ENCODE data around the gene LATS1.
A peak's percentile ranks its signal among the peaks of the same experiment; 100 is the strongest.

The LATS1 gene

DNA sequence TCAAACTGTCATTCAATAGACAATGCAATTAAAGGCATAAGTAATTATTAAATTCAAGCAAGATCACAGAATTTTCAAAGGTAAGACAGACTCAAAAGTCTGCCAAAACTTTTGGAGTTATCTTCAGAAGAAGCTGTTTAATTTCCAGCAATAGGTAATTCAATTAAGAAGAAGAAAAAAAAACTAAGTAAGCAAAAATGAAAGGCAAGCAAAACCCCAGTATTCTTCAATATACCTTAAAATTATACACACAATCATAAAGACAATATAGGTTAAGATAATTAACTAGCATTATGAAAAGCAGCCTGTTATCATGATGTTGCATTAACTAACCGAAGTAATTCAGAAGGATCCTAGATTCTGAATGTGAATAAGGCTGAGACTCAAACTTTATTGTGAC, 3.5 kb downstream of the LATS1 start:
- TF ChIP-seq, protein P1, sequence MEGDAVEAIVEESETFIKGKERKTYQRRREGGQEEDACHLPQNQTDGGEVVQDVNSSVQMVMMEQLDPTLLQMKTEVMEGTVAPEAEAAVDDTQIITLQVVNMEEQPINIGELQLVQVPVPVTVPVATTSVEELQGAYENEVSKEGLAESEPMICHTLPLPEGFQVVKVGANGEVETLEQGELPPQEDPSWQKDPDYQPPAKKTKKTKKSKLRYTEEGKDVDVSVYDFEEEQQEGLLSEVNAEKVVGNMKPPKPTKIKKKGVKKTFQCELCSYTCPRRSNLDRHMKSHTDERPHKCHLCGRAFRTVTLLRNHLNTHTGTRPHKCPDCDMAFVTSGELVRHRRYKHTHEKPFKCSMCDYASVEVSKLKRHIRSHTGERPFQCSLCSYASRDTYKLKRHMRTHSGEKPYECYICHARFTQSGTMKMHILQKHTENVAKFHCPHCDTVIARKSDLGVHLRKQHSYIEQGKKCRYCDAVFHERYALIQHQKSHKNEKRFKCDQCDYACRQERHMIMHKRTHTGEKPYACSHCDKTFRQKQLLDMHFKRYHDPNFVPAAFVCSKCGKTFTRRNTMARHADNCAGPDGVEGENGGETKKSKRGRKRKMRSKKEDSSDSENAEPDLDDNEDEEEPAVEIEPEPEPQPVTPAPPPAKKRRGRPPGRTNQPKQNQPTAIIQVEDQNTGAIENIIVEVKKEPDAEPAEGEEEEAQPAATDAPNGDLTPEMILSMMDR (IDR thresholded peaks at IDR 0.05), result no peak
- Mint-ChIP-seq H3K9me3 (no peaks in the 10 kb centered on the region), H3K4me1 (peaks cover 35% of the 10 kb centered on the region), H3K27ac (no peak overlapping the region), H3K27me3 (ENCODE audit: low read depth, poor library complexity) (no peaks in the 10 kb centered on the region), H3K4me3 (no peak overlapping the region), H3K36me3 (ENCODE audit: low read depth) (peaks cover 36% of the 10 kb centered on the region)
- DNase-seq, result no peak

DNA sequence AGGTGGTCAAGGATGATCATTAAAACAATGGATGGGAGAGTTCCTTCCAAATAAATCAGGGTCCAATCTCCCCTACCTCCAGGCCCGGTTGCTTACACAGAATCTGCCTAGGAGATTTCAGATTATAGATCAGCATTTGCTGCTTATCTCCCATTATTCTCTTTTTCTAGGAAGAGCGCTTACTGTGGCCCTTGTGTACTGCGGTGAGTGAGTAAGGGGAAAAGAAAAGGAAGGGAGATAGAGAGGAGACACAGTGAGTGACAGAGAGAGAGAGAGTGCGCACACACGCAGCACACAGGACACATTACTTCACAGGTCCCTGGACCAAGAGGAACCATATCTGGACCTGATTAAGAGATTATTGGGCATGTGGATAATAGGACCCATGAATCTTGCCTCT, 6.2 kb downstream of the LATS1 start:
- Mint-ChIP-seq H3K27me3 (ENCODE audit: low read depth, poor library complexity) (no peaks in the 10 kb centered on the region), H3K36me3 (ENCODE audit: low read depth) (peaks cover 34% of the 10 kb centered on the region), H3K27ac (no peak overlapping the region), H3K4me3 (no peak overlapping the region), H3K4me1 (peaks cover 33% of the 10 kb centered on the region), H3K9me3 (no peaks in the 10 kb centered on the region)
- no peak for DNase-seq
- TF ChIP-seq, protein P1 (IDR thresholded peaks at IDR 0.05), result no peak

- Mint-ChIP-seq H3K27me3 (ENCODE audit: low read depth, poor library complexity) (no peaks in the 10 kb centered on the region), H3K27ac (peak overlapping the region; percentile 19), H3K4me1 (peaks cover 9% of the 10 kb centered on the region), H3K36me3 (ENCODE audit: low read depth) (peaks cover 31% of the 10 kb centered on the region), H3K4me3 (no peak overlapping the region), H3K9me3 (no peaks in the 10 kb centered on the region)
- TF ChIP-seq, protein P1 (IDR thresholded peaks at IDR 0.05), result no peak
- DNase-seq, result no peak
These were observed 16.2 kb downstream of the LATS1 start for GRCh38 chr6:149701714-149702113.

DNA sequence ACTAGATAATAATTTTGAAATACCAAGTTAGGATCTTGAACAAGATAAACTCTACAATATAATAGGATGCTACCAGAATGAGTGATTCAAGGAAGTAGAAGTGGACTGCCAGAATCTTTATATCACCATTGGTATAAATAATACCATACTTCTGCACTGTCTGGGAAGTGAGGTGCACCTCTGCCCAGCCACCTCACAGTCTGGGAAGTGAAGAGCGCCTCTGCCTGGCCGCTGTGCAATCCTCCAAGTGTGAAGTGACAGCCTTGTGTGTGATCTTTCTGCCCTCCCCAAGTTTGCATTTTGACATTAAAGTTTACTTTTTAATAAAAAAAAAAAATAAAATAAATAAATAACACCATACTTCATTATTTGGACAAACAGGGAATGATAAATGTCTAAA, 18.8 kb downstream of the LATS1 start:
- DNase-seq, result no peak
- no peaks in the 10 kb centered on the region for H3K4me1 Mint-ChIP-seq
- H3K36me3 Mint-ChIP-seq (ENCODE audit: low read depth), result peaks cover 37% of the 10 kb centered on the region
- H3K9me3 Mint-ChIP-seq, result no peaks in the 10 kb centered on the region
- no peak overlapping the region for H3K4me3 Mint-ChIP-seq
- H3K27ac Mint-ChIP-seq, result no peak overlapping the region
- TF ChIP-seq, protein P1 (IDR thresholded peaks at IDR 0.05), result no peak
- no peaks in the 10 kb centered on the region for H3K27me3 Mint-ChIP-seq (ENCODE audit: low read depth, poor library complexity)

DNA sequence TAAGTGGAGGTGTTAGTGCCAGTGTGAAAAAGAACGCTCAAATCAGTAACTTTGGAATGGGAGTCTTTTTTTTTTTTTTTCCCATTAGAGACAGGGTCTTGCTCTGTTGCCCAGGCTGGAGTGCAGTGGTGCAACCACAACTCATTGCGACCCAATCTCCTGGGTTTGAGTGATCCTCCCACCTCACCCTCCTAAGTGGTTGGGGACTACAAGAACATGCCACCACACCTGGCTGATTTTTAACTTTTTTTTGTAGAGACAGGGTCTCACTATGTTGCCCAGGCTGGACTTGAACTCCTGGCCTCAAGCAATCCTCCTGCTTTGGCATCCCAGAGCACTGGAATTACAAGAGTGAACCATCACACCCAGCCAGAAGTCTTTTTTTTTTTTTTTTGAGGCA, 19.7 kb downstream of the LATS1 start:
- H3K4me1 Mint-ChIP-seq, result no peaks in the 10 kb centered on the region
- H3K9me3 Mint-ChIP-seq, result no peaks in the 10 kb centered on the region
- H3K27ac Mint-ChIP-seq, result no peak overlapping the region
- DNase-seq, result no peak
- peaks cover 36% of the 10 kb centered on the region for H3K36me3 Mint-ChIP-seq (ENCODE audit: low read depth)
- peaks cover 2% of the 10 kb centered on the region for H3K27me3 Mint-ChIP-seq (ENCODE audit: low read depth, poor library complexity)
- H3K4me3 Mint-ChIP-seq, result no peak overlapping the region
- TF ChIP-seq, protein P1 (IDR thresholded peaks at IDR 0.05), result no peak

DNA sequence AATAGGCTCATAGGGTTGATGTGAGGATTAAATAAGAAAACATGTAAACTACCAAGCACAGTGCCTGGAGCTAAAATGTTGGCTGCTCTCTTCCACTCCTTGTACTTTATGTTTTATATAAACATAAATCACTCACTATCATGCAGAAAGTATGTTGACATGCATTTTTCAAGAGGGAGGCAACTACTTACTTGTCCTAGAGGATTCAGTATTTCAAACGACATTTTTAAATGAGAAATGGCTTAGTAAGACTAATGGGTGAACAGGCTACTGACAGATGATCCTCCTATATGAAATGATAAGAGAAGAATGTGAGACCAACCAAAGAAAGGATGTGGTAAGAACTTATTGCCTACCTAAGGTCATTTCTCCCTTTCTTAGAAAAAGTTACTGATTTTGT, 21.0 kb downstream of the LATS1 start:
- Mint-ChIP-seq H3K9me3 (no peaks in the 10 kb centered on the region), H3K4me3 (no peak overlapping the region), H3K36me3 (ENCODE audit: low read depth) (peaks cover 43% of the 10 kb centered on the region), H3K27ac (no peak overlapping the region), H3K27me3 (ENCODE audit: low read depth, poor library complexity) (peaks cover 2% of the 10 kb centered on the region), H3K4me1 (no peaks in the 10 kb centered on the region)
- TF ChIP-seq, protein P1 (IDR thresholded peaks at IDR 0.05), result no peak
- no peak for DNase-seq
